ENCODE data around the gene FGF12. TPM values are rescaled to one million over a fixed set of nuclear protein-coding genes. Genes with fewer than 3 reads are reported as not detected.

The FGF12 gene
- total and polyA plus RNA-seq, 10 donors, result 3.7 to 53.3 (median 19.1) TPM

GRCh38 chr3:192655040-192655439 lies 72.3 kb downstream of the FGF12 start:
- H3K36me3 ChIP-seq, result no peaks in the 10 kb centered on the region
- H3K27ac ChIP-seq, result no peak overlapping the region
- intact Hi-C loops (cut with DNase I; ENCODE audit: low total_unique reads), result no loop called here

DNA sequence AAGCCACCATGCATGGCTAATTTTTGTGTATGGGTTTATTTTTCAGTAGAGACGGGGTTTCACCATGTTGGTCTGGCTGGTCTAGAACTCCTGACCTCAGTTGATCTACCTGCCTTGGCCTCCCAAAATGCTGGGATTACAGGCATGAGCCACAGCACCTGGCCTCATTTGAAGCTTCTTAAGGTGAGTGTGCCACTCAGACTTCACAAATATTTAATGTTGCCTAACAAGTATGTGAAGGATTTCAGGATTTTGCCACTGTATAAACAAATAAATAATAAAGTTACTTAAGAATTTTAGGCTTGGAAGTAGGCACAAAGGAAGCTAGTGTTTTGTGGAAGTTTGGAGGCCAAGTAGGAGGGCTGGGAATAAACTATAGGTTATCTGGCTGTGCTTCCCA lies 73.5 kb downstream of the FGF12 start:
- WGBS, 5 donors, result 80 to 93% (median 85%) methylated on average over 1 of the region's 1 CpG

More at GRCh38 chr3:192655040-192655439, 72.3 kb downstream of the FGF12 start:
- TF ChIP-seq, protein P1, sequence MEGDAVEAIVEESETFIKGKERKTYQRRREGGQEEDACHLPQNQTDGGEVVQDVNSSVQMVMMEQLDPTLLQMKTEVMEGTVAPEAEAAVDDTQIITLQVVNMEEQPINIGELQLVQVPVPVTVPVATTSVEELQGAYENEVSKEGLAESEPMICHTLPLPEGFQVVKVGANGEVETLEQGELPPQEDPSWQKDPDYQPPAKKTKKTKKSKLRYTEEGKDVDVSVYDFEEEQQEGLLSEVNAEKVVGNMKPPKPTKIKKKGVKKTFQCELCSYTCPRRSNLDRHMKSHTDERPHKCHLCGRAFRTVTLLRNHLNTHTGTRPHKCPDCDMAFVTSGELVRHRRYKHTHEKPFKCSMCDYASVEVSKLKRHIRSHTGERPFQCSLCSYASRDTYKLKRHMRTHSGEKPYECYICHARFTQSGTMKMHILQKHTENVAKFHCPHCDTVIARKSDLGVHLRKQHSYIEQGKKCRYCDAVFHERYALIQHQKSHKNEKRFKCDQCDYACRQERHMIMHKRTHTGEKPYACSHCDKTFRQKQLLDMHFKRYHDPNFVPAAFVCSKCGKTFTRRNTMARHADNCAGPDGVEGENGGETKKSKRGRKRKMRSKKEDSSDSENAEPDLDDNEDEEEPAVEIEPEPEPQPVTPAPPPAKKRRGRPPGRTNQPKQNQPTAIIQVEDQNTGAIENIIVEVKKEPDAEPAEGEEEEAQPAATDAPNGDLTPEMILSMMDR (IDR thresholded peaks at IDR 0.05 in 8 of 11, conservative IDR thresholded peaks at IDR 0.05 in 3 of 11), result no peak
- no peak for TF ChIP-seq POLR2A (IDR thresholded peaks at IDR 0.05)
- Histone ChIP-seq H3K4me3 (no peak overlapping the region), H3K9me3 (no peaks in the 10 kb centered on the region), H3K27me3 (replicated peaks in 1 of 7) (no peaks in the 10 kb centered on the region), H3K4me1 (no peaks in the 10 kb centered on the region)
- no peak for DNase-seq
- WGBS, 5 donors, result 80 to 98% (median 84%) methylated on average over 1 of the region's 1 CpG

DNA sequence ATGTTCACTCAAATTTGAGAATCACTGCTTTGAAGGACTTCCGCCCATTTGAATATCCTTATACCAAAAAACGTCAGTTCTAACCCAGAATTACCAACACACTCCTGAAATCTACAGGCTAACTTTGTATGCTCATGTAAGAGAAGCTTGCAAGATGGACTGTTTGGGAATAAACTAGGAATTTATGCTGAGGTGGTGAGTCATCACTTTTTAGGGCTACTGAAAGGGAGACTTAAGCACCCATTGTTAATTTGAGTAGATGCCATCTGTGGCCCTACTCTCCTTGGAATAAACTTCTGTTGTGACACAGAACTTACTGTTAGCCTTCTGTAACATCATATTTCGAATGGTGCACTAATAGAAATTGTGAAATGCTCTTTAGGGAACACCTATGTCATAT lies 74.6 kb downstream of the FGF12 start:
- intact Hi-C loops (cut with DNase I; ENCODE audit: low total_unique reads), result no loop called here
- Histone ChIP-seq H3K27ac (no peak overlapping the region), H3K27me3 (replicated peaks in 1 of 7) (no peaks in the 10 kb centered on the region), H3K4me1 (no peaks in the 10 kb centered on the region), H3K36me3 (no peaks in the 10 kb centered on the region), H3K9me3 (no peaks in the 10 kb centered on the region), H3K4me3 (no peak overlapping the region)
- whole genome bisulfite sequencing, 5 donors, result 56 to 72% (median 68%) methylated on average over 3 of the region's 3 CpGs
- DNase-seq, result no peak
- TF ChIP-seq POLR2A (IDR thresholded peaks at IDR 0.05), result no peak
- TF ChIP-seq, protein P1 (IDR thresholded peaks at IDR 0.05 in 8 of 11, conservative IDR thresholded peaks at IDR 0.05 in 3 of 11), result no peak
- no peak for TF ChIP-seq POLR2AphosphoS5 (IDR thresholded peaks at IDR 0.05)

More for the DNA sequence above, 73.5 kb downstream of the FGF12 start:
- no peak overlapping the region for H3K27ac ChIP-seq
- no peak for DNase-seq
- H3K9me3 ChIP-seq, result no peaks in the 10 kb centered on the region
- no peaks in the 10 kb centered on the region for H3K36me3 ChIP-seq
- intact Hi-C loops (cut with DNase I; ENCODE audit: low total_unique reads), result no loop called here
- H3K27me3 ChIP-seq (replicated peaks in 1 of 7), result no peaks in the 10 kb centered on the region
- no peak overlapping the region for H3K4me3 ChIP-seq
- TF ChIP-seq POLR2AphosphoS5 (IDR thresholded peaks at IDR 0.05), result no peak
- TF ChIP-seq, protein P1 (IDR thresholded peaks at IDR 0.05 in 8 of 11, conservative IDR thresholded peaks at IDR 0.05 in 3 of 11), result no peak
- TF ChIP-seq POLR2A (IDR thresholded peaks at IDR 0.05), result no peak
- no peaks in the 10 kb centered on the region for H3K4me1 ChIP-seq

GRCh38 chr3:192651836-192652512 lies 75.4 kb downstream of the FGF12 start:
- no peak for DNase-seq
- Histone ChIP-seq H3K27ac (no peak overlapping the region), H3K4me1 (no peaks in the 10 kb centered on the region), H3K27me3 (replicated peaks in 1 of 7) (no peaks in the 10 kb centered on the region), H3K36me3 (no peaks in the 10 kb centered on the region), H3K9me3 (no peaks in the 10 kb centered on the region), H3K4me3 (no peak overlapping the region)
- intact Hi-C loops (cut with DNase I; ENCODE audit: low total_unique reads), result no loop called here
- TF ChIP-seq POLR2AphosphoS5 (IDR thresholded peaks at IDR 0.05), result no peak
- no peak for TF ChIP-seq POLR2A (IDR thresholded peaks at IDR 0.05)
- TF ChIP-seq, protein P1 (IDR thresholded peaks at IDR 0.05 in 8 of 11, conservative IDR thresholded peaks at IDR 0.05 in 3 of 11), result no peak
- WGBS, 5 donors, result 68 to 74% (median 72%) methylated on average over 6 of the region's 6 CpGs
